T-helper 1 cell treated with Interleukin-12 subunit alpha and Interleukin-12 subunit beta and Interleukin-4 antibody, amounts not matched to agents 30 μg/mL and 1 μg/mL, for 36 hours (primary cell): ENCODE data around the gene HIVEP3.

Experiments
- H3K27ac Mint-ChIP-seq: one replicate; pipeline ENCODE4 v1.8.0; 2021; ENCODE audit warnings: mild to moderate bottlenecking, mixed read lengths
- H3K27me3 Mint-ChIP-seq: one replicate; pipeline ENCODE4 v1.8.0; 2021; ENCODE audit warnings: low read depth, mixed read lengths
- H3K36me3 Mint-ChIP-seq: one replicate; pipeline ENCODE4 v1.8.0; 2021; ENCODE audit warnings: low read depth, mixed read lengths
- H3K4me1 Mint-ChIP-seq: one replicate; pipeline ENCODE4 v1.8.0; 2021; ENCODE audit warnings: low read depth, mixed read lengths
- H3K4me3 Mint-ChIP-seq: one replicate; pipeline ENCODE4 v1.8.0; 2021; ENCODE audit warnings: mild to moderate bottlenecking, moderate library complexity, mixed read lengths
- H3K9me3 Mint-ChIP-seq: one replicate; pipeline ENCODE4 v1.8.0; 2021; ENCODE audit warnings: mixed read lengths

HIVEP3 gene

DNA sequence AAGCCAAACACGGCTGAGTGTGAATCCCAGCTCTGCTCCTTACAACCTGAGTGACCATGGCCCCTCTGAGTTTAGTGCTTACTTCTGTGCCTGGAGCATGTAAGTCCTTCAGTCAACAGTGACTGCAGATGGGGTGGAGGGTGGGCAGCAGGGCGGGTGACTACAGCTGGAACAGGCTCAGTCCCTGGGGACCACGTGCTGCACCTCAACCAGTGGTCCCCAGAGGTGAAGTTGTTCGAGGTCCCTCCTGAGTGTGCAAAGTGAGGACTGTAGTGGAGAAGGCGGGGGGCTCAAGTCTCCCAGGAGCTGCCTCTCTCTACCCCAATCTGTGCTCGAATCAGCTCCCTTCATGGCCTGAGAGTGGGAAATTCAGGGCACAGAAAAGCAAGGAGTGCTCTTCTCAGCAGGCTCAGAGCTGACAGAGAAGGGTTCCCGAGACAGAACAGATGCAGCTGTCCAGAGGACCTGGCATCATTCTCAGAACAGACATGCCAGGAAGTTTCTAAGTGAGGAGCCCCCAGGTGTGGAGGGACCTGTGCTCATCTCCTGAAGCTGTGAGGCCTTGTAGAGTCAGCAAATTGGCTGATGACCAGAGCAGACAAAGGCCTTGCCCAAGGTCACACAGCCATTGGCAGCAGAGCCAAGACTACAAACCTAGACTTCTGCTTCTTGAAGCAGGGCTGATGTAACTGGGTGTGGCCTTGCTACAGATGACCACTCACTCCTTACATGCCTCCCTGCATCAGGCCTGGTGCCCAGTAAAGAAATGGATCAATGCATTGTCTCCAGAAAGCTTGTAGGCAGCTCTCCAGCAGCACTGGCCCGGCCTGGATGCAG is 372.5 kb downstream of the HIVEP3 start:
- H3K36me3 Mint-ChIP-seq: peaks cover 33% of the 10 kb centered on the region
- no peak overlapping the region for H3K27ac Mint-ChIP-seq
- H3K4me1 Mint-ChIP-seq: peaks cover 4% of the 10 kb centered on the region
- H3K9me3 Mint-ChIP-seq: peaks cover 5% of the 10 kb centered on the region
- H3K4me3 Mint-ChIP-seq: no peak overlapping the region
- H3K27me3 Mint-ChIP-seq: no peaks in the 10 kb centered on the region

DNA sequence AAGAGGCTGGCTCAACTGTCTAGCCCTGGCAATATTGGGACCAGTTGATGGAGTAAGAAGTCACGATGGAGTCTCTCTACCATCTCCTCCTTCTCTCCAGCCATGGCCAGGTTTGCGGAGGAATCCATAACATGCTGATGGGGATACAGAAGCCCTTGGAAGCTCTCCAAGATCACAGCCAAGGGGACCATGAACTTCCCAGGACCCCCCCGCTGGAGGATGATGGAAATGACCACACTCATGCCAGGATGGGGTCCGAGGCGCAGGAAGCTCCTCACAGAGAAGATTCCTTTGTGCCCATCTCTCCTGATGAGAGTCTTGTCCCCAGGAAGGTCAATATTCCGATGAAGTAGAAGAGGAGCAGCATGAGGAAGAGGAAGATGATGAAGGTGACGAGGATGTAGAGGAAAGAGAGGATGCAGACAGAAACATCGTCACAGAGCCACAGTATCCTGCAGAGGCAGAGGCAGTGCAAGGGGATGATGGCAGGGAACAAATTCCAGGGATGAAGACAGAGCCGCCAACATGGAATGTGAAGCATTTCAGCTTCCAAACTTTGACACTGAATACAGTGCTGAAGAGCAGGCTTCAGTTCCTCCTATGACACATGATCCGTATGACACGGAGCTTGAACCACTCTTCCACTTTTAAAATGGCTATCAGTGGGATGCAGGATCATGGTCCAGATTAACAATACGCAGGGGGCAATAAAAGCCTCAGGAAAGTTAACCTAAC is 376.4 kb downstream of the HIVEP3 start:
- H3K9me3 Mint-ChIP-seq: peaks cover 5% of the 10 kb centered on the region
- no peaks in the 10 kb centered on the region for H3K27me3 Mint-ChIP-seq
- H3K4me1 Mint-ChIP-seq: peaks cover 7% of the 10 kb centered on the region
- H3K27ac Mint-ChIP-seq: no peak overlapping the region
- H3K4me3 Mint-ChIP-seq: no peak overlapping the region
- peaks cover 33% of the 10 kb centered on the region for H3K36me3 Mint-ChIP-seq

DNA sequence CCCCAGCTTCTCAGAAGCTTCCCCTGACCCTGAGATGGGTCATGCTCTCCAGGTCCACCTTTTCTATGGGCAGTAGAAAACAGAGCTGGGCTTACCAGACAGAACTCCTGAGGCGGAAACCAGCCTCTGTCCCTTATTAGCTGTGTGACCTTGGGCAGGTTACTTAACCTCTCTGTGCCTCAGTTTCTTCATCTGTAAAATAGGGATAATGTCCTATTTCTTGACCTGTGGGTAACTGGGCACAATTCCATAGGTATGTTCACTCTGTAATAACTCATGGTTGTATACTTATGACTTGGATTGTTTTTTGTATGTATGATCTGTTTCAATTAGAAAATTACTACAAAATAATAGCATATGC is 377.1 kb downstream of the HIVEP3 start:
- Mint-ChIP-seq H3K27me3 (no peaks in the 10 kb centered on the region), H3K9me3 (peaks cover 5% of the 10 kb centered on the region), H3K4me1 (peaks cover 7% of the 10 kb centered on the region), H3K27ac (no peak overlapping the region), H3K4me3 (no peak overlapping the region), H3K36me3 (peaks cover 33% of the 10 kb centered on the region)

DNA sequence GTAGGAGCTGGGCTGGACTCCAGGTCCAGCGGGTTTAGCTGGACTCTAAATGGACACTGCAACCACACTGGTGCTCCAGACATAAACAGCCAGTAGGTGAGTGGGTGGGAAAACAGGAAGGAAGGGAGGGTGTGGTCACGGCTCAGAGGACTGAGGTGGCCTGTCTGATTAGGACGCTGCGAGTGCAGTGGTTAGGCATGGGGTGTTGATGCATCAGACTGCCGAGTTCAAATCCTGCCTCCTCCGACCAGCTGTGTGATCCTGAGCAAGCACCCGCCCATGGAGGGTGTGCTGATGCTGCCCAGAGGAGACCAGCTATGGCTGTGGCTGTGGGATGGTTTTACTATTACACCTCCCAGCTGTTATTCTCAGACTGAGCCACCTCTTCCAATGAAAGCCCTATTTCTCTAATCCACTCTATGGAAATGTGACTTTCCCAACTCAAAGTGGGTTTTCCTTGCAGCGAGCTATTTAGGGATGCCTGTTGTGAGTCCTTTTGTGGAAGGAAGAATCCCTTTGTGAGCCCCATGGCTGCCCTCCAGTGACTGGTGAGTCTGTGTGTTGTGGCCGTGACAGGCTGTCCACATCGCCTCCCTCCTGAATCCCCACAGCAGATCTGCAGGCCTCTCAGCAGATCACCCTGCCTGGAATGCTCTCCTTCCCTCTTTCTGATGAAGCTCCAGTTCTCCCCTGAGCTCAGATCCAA is 377.7 kb downstream of the HIVEP3 start:
- Mint-ChIP-seq H3K27me3 (no peaks in the 10 kb centered on the region), H3K9me3 (peaks cover 5% of the 10 kb centered on the region), H3K27ac (no peak overlapping the region), H3K4me1 (peaks cover 7% of the 10 kb centered on the region), H3K4me3 (no peak overlapping the region), H3K36me3 (peaks cover 36% of the 10 kb centered on the region)

DNA sequence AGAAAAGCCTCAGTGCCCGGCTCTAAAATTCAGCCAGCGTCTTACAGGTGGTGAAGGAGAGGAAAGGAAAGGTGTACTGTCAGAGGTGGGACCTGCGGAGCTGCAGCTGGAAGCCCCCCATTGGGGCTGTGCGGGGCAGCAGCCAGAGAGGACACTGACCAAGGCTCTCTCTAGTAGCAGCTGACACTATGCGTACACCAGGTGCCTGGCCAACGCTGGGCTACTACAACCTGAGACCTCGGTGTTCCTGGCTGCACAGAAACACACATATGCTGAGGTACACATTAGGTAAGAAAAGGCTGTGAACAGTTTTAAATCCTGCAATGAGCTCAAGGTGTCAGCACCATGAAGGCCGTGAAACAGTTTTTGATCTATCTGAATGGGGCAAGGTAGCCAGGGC is 378.7 kb downstream of the HIVEP3 start:
- H3K4me1 Mint-ChIP-seq: peaks cover 7% of the 10 kb centered on the region
- peaks cover 39% of the 10 kb centered on the region for H3K36me3 Mint-ChIP-seq

DNA sequence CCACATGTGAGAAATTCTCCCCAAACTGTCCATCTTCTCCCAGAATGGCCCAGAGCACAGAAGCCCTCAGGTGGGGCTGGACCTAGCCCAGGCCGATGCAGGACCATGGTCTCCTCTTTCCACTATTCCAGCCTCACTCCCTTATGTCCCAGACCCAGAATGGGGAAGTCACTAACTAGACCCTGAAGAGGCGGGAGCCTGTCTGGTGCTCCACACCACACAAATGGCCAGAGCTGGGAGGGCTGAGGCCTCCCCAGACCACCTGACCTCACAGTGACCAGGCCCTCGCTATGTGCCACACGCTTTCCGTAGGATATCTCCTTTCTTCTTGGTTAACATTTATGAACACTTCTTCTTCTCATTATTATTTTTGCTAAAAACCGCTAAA is 379.3 kb downstream of the HIVEP3 start:
- Mint-ChIP-seq H3K4me1 (peaks cover 7% of the 10 kb centered on the region), H3K27ac (no peak overlapping the region), H3K4me3 (no peak overlapping the region)

More for the DNA sequence above, 378.7 kb downstream of the HIVEP3 start:
- Mint-ChIP-seq H3K27me3 (no peaks in the 10 kb centered on the region), H3K9me3 (peaks cover 1% of the 10 kb centered on the region), H3K27ac (no peak overlapping the region), H3K4me3 (no peak overlapping the region)

DNA sequence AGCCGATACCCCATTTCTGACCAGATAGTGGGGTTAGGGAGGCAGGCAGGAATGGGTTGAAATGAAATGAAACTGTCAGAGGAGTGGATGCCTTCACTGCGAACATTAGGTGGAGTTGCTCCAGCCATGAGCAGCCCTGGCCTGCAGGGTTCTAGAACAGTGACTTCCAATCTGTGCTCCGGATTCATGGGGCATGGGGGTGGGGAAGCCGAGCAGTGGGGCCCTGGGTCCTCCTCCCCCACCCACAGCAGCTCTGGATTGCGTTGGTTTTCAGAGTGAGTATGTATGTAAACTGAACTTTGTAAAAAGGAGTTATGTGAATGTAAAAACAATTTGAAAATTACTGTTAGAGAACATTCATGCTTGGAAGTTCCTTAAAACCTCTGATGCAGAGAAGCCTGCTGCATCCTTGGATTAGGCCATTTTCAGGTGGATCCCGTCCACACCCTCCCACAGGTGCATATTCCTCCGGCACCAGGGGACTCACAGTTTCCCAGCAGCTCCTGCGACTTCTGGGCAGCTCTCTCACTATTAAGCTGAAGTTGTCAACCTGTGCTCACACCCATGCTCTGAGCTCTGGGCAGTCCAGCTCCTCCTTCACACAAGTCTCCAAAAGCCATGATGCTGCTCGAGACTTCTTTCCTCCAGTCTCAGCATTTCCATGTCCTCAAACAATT is 379.8 kb downstream of the HIVEP3 start:
- no peaks in the 10 kb centered on the region for H3K9me3 Mint-ChIP-seq
- no peak overlapping the region for H3K4me3 Mint-ChIP-seq
- H3K27ac Mint-ChIP-seq: no peak overlapping the region
- H3K27me3 Mint-ChIP-seq: no peaks in the 10 kb centered on the region
- peaks cover 40% of the 10 kb centered on the region for H3K36me3 Mint-ChIP-seq
- peaks cover 7% of the 10 kb centered on the region for H3K4me1 Mint-ChIP-seq

More for the DNA sequence above, 379.3 kb downstream of the HIVEP3 start:
- peaks cover 39% of the 10 kb centered on the region for H3K36me3 Mint-ChIP-seq
- no peaks in the 10 kb centered on the region for H3K27me3 Mint-ChIP-seq
- H3K9me3 Mint-ChIP-seq: no peaks in the 10 kb centered on the region

DNA sequence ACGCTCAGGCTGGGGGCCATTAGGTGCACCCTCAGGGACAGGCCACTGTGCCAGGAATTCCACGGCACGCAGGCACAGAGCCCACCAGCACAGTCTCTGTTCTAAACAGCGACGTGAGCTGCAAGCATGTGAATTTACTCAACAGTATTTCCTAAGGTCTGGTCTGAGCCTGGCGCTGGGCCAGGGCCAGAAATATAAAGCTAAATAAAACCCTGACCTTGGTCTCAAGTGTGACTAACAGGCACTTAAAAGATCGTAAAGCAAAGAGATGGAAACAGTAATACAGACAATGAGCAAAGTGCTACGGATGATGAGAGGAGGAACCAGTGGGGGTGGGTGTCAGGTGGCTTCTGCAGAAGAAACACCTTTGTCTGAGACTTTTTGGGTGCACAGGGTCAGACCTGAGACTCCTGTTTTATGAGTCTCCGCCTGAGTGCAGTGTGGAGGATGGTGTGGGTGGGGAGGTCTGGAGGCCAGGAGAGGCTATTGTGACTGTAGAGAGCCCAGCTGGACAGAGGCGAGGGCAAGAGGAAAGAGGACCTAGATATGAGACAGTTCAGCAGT is 380.9 kb downstream of the HIVEP3 start:
- no peak overlapping the region for H3K27ac Mint-ChIP-seq
- H3K4me1 Mint-ChIP-seq: peaks cover 7% of the 10 kb centered on the region
- H3K36me3 Mint-ChIP-seq: peaks cover 40% of the 10 kb centered on the region
- H3K4me3 Mint-ChIP-seq: no peak overlapping the region
- H3K27me3 Mint-ChIP-seq: no peaks in the 10 kb centered on the region
- no peaks in the 10 kb centered on the region for H3K9me3 Mint-ChIP-seq

DNA sequence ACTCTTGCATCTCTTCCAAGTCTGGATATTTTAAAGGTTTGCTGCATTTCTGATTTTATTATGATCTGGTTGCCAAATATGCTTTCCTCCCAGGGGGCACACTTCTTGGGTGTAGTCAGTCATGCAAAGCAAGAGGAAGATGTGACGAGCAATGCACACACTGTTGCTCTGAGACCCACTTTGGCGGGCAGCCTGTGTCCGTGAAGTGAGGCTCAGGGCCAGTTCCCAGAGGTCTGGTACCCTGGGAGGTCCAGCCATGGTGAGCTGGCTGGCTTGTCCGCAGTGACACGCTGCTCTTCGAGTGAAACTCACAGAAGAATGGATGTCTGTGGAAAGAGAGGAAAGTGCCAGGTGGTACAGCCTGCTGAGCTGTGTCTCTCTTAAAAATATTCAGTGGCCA is 381.5 kb downstream of the HIVEP3 start:
- Mint-ChIP-seq H3K9me3 (peaks cover under 1% of the 10 kb centered on the region), H3K4me1 (peaks cover 7% of the 10 kb centered on the region), H3K4me3 (no peak overlapping the region), H3K36me3 (peaks cover 43% of the 10 kb centered on the region), H3K27me3 (no peaks in the 10 kb centered on the region), H3K27ac (no peak overlapping the region)

DNA sequence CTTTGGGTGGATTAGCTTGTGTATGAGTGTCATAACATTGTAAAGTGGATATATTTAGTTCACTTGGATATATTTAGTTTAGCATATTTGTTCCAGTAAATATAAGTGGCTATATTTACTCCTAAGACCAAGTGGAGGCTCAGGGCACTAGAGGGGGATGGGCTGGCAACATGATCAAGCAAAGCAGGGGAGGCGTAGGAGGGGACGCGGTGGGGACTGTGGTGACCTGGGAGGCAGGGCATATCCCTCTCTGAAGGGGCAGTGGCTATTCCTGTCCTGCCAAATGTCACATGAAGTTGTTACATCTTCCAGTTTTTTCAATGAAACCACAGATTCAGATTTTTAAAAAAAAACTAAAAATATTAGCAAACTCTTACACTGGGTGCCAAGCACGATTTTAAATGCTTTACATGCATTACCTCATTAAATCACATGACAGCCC is 382.3 kb downstream of the HIVEP3 start:
- Mint-ChIP-seq H3K9me3 (peaks cover 4% of the 10 kb centered on the region), H3K27ac (no peak overlapping the region), H3K4me3 (no peak overlapping the region), H3K4me1 (peaks cover 5% of the 10 kb centered on the region), H3K36me3 (peaks cover 44% of the 10 kb centered on the region), H3K27me3 (no peaks in the 10 kb centered on the region)

DNA sequence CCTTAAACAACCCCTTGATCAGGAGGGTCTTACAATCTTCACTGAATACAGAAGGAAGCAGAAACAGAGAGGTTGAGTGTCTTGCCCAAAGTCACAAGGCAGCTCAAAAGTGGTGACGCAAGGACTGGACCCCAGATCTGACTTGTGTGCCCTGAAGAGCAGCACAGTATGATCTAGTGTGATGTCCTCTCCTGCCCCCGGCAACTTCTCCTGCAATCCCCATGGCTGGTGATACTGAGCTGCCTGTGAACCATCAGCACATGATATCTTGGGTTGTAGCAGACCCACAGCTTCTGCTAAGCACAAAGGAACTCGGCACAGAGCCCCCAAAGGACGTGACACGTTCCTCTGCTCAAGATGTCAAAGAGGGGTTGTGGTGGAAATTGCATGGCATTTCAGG is 383.0 kb downstream of the HIVEP3 start:
- Mint-ChIP-seq H3K36me3 (peaks cover 49% of the 10 kb centered on the region), H3K4me3 (no peak overlapping the region), H3K27me3 (no peaks in the 10 kb centered on the region), H3K27ac (no peak overlapping the region), H3K9me3 (peaks cover 9% of the 10 kb centered on the region), H3K4me1 (peaks cover 3% of the 10 kb centered on the region)

DNA sequence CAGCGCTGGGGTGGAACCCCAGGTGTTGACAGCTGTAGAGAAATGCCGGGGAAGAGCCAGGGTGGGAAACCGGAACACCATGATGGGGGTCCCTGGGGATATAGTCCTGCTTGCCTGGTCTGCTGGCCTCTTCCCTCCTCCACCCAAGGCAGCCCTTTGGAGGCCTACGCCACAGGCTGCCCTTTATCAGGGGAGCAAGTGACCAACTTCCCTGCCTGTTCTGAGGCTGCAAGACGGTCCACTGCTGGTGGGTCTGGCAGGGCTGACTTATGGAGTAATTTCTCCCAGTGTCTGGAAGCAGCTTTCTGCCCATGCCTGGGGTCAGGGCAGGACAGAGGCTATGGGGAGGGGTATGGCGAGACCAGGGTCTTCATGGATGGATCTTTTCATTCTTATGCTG is 383.4 kb downstream of the HIVEP3 start:
- no peak overlapping the region for H3K27ac Mint-ChIP-seq
- H3K4me3 Mint-ChIP-seq: no peak overlapping the region

DNA sequence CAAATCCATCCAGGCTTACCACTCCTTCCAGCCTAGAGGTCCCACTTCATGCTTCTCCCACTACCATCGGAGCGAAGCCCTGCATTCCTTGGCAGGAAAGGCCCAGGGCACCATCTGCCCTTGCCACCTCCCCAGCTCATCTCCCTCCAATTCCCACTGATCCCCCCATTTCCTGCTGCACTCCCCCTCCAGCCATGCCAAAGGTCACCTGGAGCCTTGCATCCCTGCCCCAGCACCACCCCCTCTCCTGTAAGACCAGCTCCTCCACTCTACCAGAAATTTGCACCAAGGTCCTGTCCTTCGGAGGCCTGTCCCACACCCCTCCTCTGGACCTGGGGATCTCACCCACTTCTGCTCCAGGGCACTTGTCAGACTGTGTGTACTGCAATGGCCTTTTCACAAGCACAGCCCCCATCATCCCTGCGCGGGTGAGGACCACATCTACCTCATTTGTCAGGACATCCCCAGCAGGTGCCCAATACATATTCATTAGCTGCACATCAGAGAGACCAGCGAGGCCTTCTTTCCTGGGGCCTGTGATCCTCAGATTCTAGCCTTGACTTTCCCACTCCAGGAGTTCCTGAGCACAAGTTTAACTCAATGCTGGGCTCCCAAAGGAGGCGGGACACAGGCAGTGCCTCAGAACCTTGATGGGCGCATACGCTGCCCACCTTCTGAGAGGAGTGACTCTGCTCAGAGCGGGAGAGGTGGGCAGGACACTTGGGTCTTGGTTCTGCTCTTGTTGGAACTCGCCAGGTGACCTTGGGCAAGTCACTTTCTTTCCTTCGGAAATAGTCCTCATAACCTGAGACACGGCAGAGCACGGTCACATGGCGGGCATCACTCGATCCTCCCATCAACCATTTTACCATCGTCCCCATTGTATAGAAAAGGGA is 384.3 kb downstream of the HIVEP3 start:
- H3K36me3 Mint-ChIP-seq: peaks cover 51% of the 10 kb centered on the region
- no peak overlapping the region for H3K4me3 Mint-ChIP-seq
- peaks cover 2% of the 10 kb centered on the region for H3K4me1 Mint-ChIP-seq
- peaks cover 16% of the 10 kb centered on the region for H3K9me3 Mint-ChIP-seq
- H3K27ac Mint-ChIP-seq: peak overlapping the region; percentile 58
- no peaks in the 10 kb centered on the region for H3K27me3 Mint-ChIP-seq

More for the DNA sequence above, 383.4 kb downstream of the HIVEP3 start:
- H3K36me3 Mint-ChIP-seq: peaks cover 47% of the 10 kb centered on the region
- H3K4me1 Mint-ChIP-seq: peaks cover under 1% of the 10 kb centered on the region
- H3K27me3 Mint-ChIP-seq: no peaks in the 10 kb centered on the region
- H3K9me3 Mint-ChIP-seq: peaks cover 11% of the 10 kb centered on the region
